ENCODE data around the gene PLCB4. TPM values are rescaled to one million over a fixed set of nuclear protein-coding genes. Genes with fewer than 3 reads are reported as not detected.

The PLCB4 gene
- 13.4 to 19.5 TPM (median 17.4 TPM) in 5 replicates for total RNA-seq (2022; extraction: Qiagen RNA extraction)

DNA sequence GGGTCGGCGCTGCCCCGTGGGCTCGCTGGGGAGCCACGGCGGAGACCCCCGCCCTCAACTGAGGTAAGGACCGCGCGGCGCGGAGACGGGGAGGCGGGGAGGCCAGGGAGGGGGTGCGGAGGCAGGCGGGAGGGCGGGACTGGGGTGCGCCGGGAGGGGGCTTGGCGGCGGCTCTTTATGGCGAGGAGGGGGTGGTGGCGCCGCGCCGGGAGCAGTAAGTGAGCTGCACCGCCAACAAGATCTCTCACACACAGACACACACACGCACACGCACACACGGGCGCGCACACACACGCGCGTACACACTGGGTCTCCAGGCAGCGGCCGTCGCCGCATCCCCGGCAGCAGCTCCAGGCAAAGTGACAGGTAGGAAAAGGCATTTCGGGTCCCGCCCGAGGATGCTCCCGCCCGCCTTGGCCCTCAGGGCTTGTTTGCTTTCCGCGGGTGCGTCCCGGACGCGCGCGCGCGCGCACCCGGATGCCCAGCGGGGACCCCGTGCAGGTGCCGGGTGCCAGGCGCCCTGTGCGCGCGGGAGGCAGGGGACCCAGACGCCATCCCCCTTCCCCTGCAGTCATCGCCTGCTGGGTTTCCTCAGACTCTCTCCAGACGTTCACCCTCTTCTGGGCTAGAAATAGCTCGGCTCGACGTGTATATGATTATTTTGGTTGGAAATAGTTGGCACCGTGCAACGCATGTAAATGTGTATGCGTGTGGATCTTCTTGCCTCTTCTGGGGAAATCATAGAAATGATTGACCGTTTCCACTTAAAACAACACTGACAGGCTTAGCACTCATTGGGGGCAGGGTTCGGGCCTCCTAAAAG, at the start of gene PLCB4:
PLCB4 (plus strand) TSS at position 247 of the 823 bp plus-strand sequence. CDS start 238,728 bp downstream, outside the sequence.

DNA sequence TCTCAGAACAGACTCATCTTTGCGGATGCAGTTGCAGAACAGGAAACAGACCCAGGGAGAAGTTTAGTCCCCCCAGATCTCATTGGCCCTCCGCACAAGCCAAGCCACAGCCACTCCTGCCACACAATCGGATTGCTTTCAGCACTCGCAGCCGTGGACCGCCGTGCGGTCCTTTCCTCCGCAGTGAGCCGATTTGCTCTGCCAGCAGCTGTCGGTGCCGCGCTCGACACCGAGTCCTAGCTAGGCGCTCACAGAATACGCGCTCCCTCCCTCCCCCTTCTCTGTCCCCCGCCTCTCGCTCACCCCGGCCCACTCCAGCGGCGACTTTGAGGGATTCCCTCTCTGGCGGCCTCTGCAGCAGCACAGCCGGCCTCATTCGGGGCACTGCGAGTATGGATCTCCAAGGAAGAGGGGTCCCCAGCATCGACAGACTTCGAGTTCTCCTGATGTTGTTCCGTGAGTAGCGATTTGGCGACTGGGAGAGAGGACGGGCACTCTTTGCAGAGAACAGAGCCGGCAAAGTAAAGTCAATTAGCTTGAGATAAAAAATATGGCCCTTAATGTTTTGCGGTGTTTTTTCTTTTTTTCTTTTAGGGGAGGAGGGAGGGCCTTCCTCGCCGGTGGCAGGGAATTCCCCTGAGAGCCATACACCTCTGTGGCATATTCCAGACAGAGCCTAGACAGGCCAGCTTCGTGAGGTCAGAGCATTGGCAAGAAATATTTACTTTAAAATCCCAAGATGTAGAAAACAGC, 445.8 kb downstream of the PLCB4 start, which contains the start of gene LAMP5:
LAMP5 (plus strand) TSS at position 130 of the 753 bp plus-strand sequence; CDS start at position 393, 263 bp downstream.

